ENCODE data around the gene COX17.

Gene COX17

GRCh38 chr3:119643528-119643927, 33.7 kb downstream of the COX17 start:
- DNase-seq (ENCODE audit: low spot score): no peak

- no peak for DNase-seq (ENCODE audit: low spot score)
Observed at GRCh38 chr3:119642746-119643473, 34.3 kb downstream of the COX17 start.

- DNase-seq (ENCODE audit: low spot score): no peak
Observed at GRCh38 chr3:119641416-119641815, 35.8 kb downstream of the COX17 start.

GRCh38 chr3:119639494-119640350, 37.5 kb downstream of the COX17 start:
- no peak for DNase-seq (ENCODE audit: low spot score)

- no peak for DNase-seq (ENCODE audit: low spot score)
Observed at GRCh38 chr3:119637679-119638477, 39.3 kb downstream of the COX17 start.

GRCh38 chr3:119636891-119637611, 40.2 kb downstream of the COX17 start:
- DNase-seq (ENCODE audit: low spot score): no peak

GRCh38 chr3:119636249-119636648, 41.0 kb downstream of the COX17 start:
- DNase-seq (ENCODE audit: low spot score): no peak

- DNase-seq (ENCODE audit: low spot score): no peak
Observed at GRCh38 chr3:119635719-119636118, 41.5 kb downstream of the COX17 start.

- no peak for DNase-seq (ENCODE audit: low spot score)
Observed at GRCh38 chr3:119632829-119633228, 44.4 kb downstream of the COX17 start.

GRCh38 chr3:119632216-119632615, 45.0 kb downstream of the COX17 start:
- DNase-seq (ENCODE audit: low spot score): no peak

- DNase-seq (ENCODE audit: low spot score): no peak
Observed at GRCh38 chr3:119631516-119631915, 45.7 kb downstream of the COX17 start.

- DNase-seq (ENCODE audit: low spot score): no peak
Observed at GRCh38 chr3:119630880-119631329, 46.3 kb downstream of the COX17 start.

- no peak for DNase-seq (ENCODE audit: low spot score)
Observed at GRCh38 chr3:119630128-119630879, 46.9 kb downstream of the COX17 start.

- DNase-seq (ENCODE audit: low spot score): no peak
Observed at GRCh38 chr3:119628816-119629445, 48.3 kb downstream of the COX17 start.

GRCh38 chr3:119628390-119628789, 48.8 kb downstream of the COX17 start:
- no peak for DNase-seq (ENCODE audit: low spot score)

GRCh38 chr3:119627461-119627860, 49.7 kb downstream of the COX17 start:
- DNase-seq (ENCODE audit: low spot score): peak; percentile 21

GRCh38 chr3:119626196-119626595, 51.0 kb downstream of the COX17 start:
- no peak for DNase-seq (ENCODE audit: low spot score)

- DNase-seq (ENCODE audit: low spot score): no peak
Observed at GRCh38 chr3:119625451-119626153, 51.6 kb downstream of the COX17 start.

GRCh38 chr3:119624002-119624720, 53.0 kb downstream of the COX17 start:
- no peak for DNase-seq (ENCODE audit: low spot score)

Measured in CD4-positive, alpha-beta T cell treated with Interleukin-6 at 100 ng/mL for 8 hours (primary cell).